ENCODE measurements around the gene USP12.

GRCh38 chr13:27177852-27178251 is 6.2 kb upstream of the USP12 start:
- TF ChIP-seq CTCF (conservative IDR thresholded peaks at IDR 0.05; ENCODE audit: low read length): peak; percentile 27; the same call in 1 of the 2 replicates
- TF ChIP-seq EZH2phosphoT487 (IDR thresholded peaks at IDR 0.05; ENCODE audit: borderline replicate concordance, low read depth, low read length): no peak
